ENCODE data around the gene YTHDC2. TPM values are rescaled to one million over a fixed set of nuclear protein-coding genes. Genes with fewer than 3 reads are reported as not detected.

Gene YTHDC2
- total and polyA plus RNA-seq, 10 of the 15 experiments (the other 5 are each of a cell fraction or from before 2014, with no cell fraction given), result 3.8 to 25.8 (median 16.4) TPM

GRCh38 chr5:113513384-113514288 is at the start of gene YTHDC2 (continued):
- TF ChIP-seq USF2 (IDR thresholded peaks at IDR 0.05; ENCODE audit: borderline replicate concordance, low read depth, low read length), result no peak; the same call in 1 of the 2 replicates
- no peak for TF ChIP-seq ZBTB4 (CRISPR knock-in tag; IDR thresholded peaks at IDR 0.05)
- no peak for TF ChIP-seq NFYA (IDR thresholded peaks at IDR 0.05; ENCODE audit: borderline replicate concordance, low read depth, low read length)
- TF ChIP-seq E4F1 (IDR thresholded peaks at IDR 0.05; ENCODE audit: borderline replicate concordance, partially characterized antibody), result no peak
- no peak; the same call in 1 of the 2 replicates for TF ChIP-seq E2F4 (IDR thresholded peaks at IDR 0.05; ENCODE audit: low read depth, low read length)
- TF ChIP-seq CBX3 (IDR thresholded peaks at IDR 0.05; ENCODE audit: borderline replicate concordance, low read depth), result no peak
- TF ChIP-seq WRNIP1 (IDR thresholded peaks at IDR 0.05; ENCODE audit: borderline replicate concordance, low read depth, low read length), result no peak
- TF ChIP-seq BCL11A (IDR thresholded peaks at IDR 0.05; ENCODE audit: low read depth, low read length), result no peak
- no peak for TF ChIP-seq ZBTB40 (IDR thresholded peaks at IDR 0.05; ENCODE audit: borderline replicate concordance)
- TF ChIP-seq GABPA (IDR thresholded peaks at IDR 0.05; ENCODE audit: low read depth), result no peak
- TF ChIP-seq BRCA1 (IDR thresholded peaks at IDR 0.05; ENCODE audit: low read depth, low read length), result no peak
